GM21717 (cell line): Measurements from ENCODE around the gene NDFIP2.
"Not testable (repeated sequence)": the region's sequence is repeated elsewhere in the genome, so short reads cannot be mapped to it uniquely, and the experiment has no call there.

Experiments used
- ATAC-seq: cut with Tn5 transposase; IDR thresholded peaks from one replicate; pipeline ENCODE4 v1.9.1; 2021; ENCODE audit warnings: mild to moderate bottlenecking, moderate library complexity; ENCODE audit not compliant: unreplicated experiment

Gene NDFIP2

GRCh38 chr13:79531542-79532254, 50.7 kb downstream of the NDFIP2 start:
- ATAC-seq, result no peak

- ATAC-seq, result no peak
Observed at GRCh38 chr13:79532576-79532975, 51.6 kb downstream of the NDFIP2 start.

- no peak for ATAC-seq
Observed at GRCh38 chr13:79533781-79534400, 52.9 kb downstream of the NDFIP2 start.

GRCh38 chr13:79534596-79534995, 53.6 kb downstream of the NDFIP2 start:
- no peak for ATAC-seq

- no peak for ATAC-seq
Observed at GRCh38 chr13:79538757-79539156, 57.8 kb downstream of the NDFIP2 start.

GRCh38 chr13:79540504-79540903, 59.5 kb downstream of the NDFIP2 start:
- no peak for ATAC-seq

- no peak for ATAC-seq
Observed at GRCh38 chr13:79541426-79542049, 60.6 kb downstream of the NDFIP2 start.

- no peak for ATAC-seq
Observed at GRCh38 chr13:79543883-79544282, 62.9 kb downstream of the NDFIP2 start.

- no peak for ATAC-seq
Observed at GRCh38 chr13:79547211-79548195, 66.5 kb downstream of the NDFIP2 start.

- ATAC-seq, result no peak
Observed at GRCh38 chr13:79548902-79549301, 67.9 kb downstream of the NDFIP2 start.

- no peak for ATAC-seq
Observed at GRCh38 chr13:79549355-79550106, 68.6 kb downstream of the NDFIP2 start.

GRCh38 chr13:79557666-79558065, 76.7 kb downstream of the NDFIP2 start:
- ATAC-seq, result no peak

GRCh38 chr13:79560954-79561353, 80.0 kb downstream of the NDFIP2 start:
- no peak for ATAC-seq

- no peak for ATAC-seq
Observed at GRCh38 chr13:79562557-79562956, 81.6 kb downstream of the NDFIP2 start.

GRCh38 chr13:79566118-79566517, 85.2 kb downstream of the NDFIP2 start:
- no peak for ATAC-seq

- no peak for ATAC-seq
Observed at GRCh38 chr13:79571147-79571546, 90.2 kb downstream of the NDFIP2 start.

- ATAC-seq, result not testable (repeated sequence)
Observed at GRCh38 chr13:79573892-79574291, 92.9 kb downstream of the NDFIP2 start.

GRCh38 chr13:79581870-79582315, 100.9 kb downstream of the NDFIP2 start:
- ATAC-seq, result no peak

- no peak for ATAC-seq
Observed at GRCh38 chr13:79582896-79583295, 101.9 kb downstream of the NDFIP2 start.

- ATAC-seq, result no peak
Observed at GRCh38 chr13:79585033-79585432, 104.1 kb downstream of the NDFIP2 start.
